ENCODE measurements around the gene MRPL45. TPM values are rescaled to one million over a fixed set of nuclear protein-coding genes. Genes with fewer than 3 reads are reported as not detected.

Gene MRPL45
- total and polyA plus RNA-seq, 10 of the 15 experiments (the other 5 are each of a cell fraction or from before 2014, with no cell fraction given) = 37.5 to 128 (median 59.6) TPM

- ChIA-PET SMC1A (ENCODE audit: uncharacterized antibody, unreplicated experiment) (no interaction called here), CTCF (interaction anchor here (0.8 to 1.1 kb wide), 3 partner anchors 16 to 76 kb away, joined by 3 to 4 read pairs (median 3); no protein-coding TSS in a partner anchor), POLR2A (interaction anchor here (0.5 kb wide), 1 partner anchor 14 kb away, joined by 4 read pairs; no protein-coding TSS in a partner anchor), RAD21 (ENCODE audit: unreplicated experiment) (no interaction called here)
- FAIRE-seq = no peak
- no peak overlapping the region for H3K4me3 ChIP-seq
- no peaks in the 10 kb centered on the region for H3K4me1 ChIP-seq (ENCODE audit: control insufficient read depth, insufficient read depth, low read length)
- in situ Hi-C loops (cut with MboI) = no loop called here
- H3K36me3 ChIP-seq (ENCODE audit: control insufficient read depth in 2 of 2, insufficient read depth in 2 of 2, low read length in 1 of 2) = no peaks in the 10 kb centered on the region
- H3K79me2 ChIP-seq (ENCODE audit: control insufficient read depth, insufficient read depth, low read length) = no peaks in the 10 kb centered on the region
- H3K9me3 ChIP-seq (replicated peaks; ENCODE audit: control insufficient read depth, insufficient read depth, low read length) = no peaks in the 10 kb centered on the region
- H3K9ac ChIP-seq (ENCODE audit: control insufficient read depth, insufficient read depth, low read length) = no peak overlapping the region
- no TSS peak for BruUV-seq (replicated peaks)
- WGBS (ENCODE audit: insufficient coverage, insufficient replicate concordance, low lambda C conversion rate, missing lambda C conversion rate) = 39% methylated on average over 5 of the region's 5 CpGs
- no peak for ATAC-seq
- no peak for DNase-seq (ENCODE audit: low read depth, low spot score)
- no peak overlapping the region for H2AFZ ChIP-seq (ENCODE audit: control insufficient read depth, low read depth, low read length)
- H4K20me1 ChIP-seq (ENCODE audit: control insufficient read depth, insufficient read depth) = no peaks in the 10 kb centered on the region
- TF ChIP-seq FOS (IDR thresholded peaks at IDR 0.05; ENCODE audit: borderline replicate concordance, extremely low read depth, insufficient read length) = no peak
- TF ChIP-seq HDAC2 (IDR thresholded peaks at IDR 0.05) = no peak
- no peak for TF ChIP-seq ZNF217 (IDR thresholded peaks at IDR 0.05)
- TF ChIP-seq TCF3 (IDR thresholded peaks at IDR 0.05; ENCODE audit: borderline replicate concordance, insufficient read depth, low read depth, low read length) = no peak
- no peak for TF ChIP-seq SUPT20H (IDR thresholded peaks at IDR 0.05; ENCODE audit: borderline replicate concordance, control insufficient read depth, low read depth, low read length)
- no peak for TF ChIP-seq JUNB (IDR thresholded peaks at IDR 0.05)
- TF ChIP-seq BACH1 (IDR thresholded peaks at IDR 0.05; ENCODE audit: borderline replicate concordance) = no peak
- TF ChIP-seq CHD2 (IDR thresholded peaks at IDR 0.05; ENCODE audit: borderline replicate concordance, low read depth, low read length) = no peak
- no peak for TF ChIP-seq IRF5 (IDR thresholded peaks at IDR 0.05; ENCODE audit: borderline replicate concordance)
- no peak for TF ChIP-seq KAT2A (conservative IDR thresholded peaks at IDR 0.05; ENCODE audit: control insufficient read depth, low read depth, low read length)
- no peak for TF ChIP-seq POU2F2 (IDR thresholded peaks at IDR 0.05; ENCODE audit: borderline replicate concordance, low read depth, low read length)
- no peak for TF ChIP-seq SMAD5 (IDR thresholded peaks at IDR 0.05; ENCODE audit: low read depth)
- no peak for TF ChIP-seq BMI1 (IDR thresholded peaks at IDR 0.05; ENCODE audit: borderline replicate concordance)
- no peak for TF ChIP-seq PBX3 (IDR thresholded peaks at IDR 0.05; ENCODE audit: insufficient replicate concordance, low read depth, low read length)
- TF ChIP-seq PML (IDR thresholded peaks at IDR 0.05; ENCODE audit: low read length) = no peak
- TF ChIP-seq ZBTB33 (IDR thresholded peaks at IDR 0.05) = no peak
- H3K27me3 ChIP-seq (replicated peaks in 1 of 2; ENCODE audit: control insufficient read depth in 2 of 2, insufficient read depth in 2 of 2, low read length in 1 of 2) = no peaks in the 10 kb centered on the region; a peak in 1 of 4 replicates
- no peak overlapping the region for H3K4me2 ChIP-seq (ENCODE audit: control insufficient read depth, insufficient read depth)
- H3K27ac ChIP-seq (ENCODE audit: control insufficient read depth, insufficient read depth) = no peak overlapping the region
- intact Hi-C loops (cut with micrococcal nuclease; ENCODE audit: unreplicated experiment) = no loop called here
These were observed 41.1 kb downstream of the MRPL45 start for GRCh38 chr17:38338053-38338452.

All from GM12878 (cell line).